Measurements from ENCODE around the gene AARS2.

The AARS2 gene

GRCh38 chr6:44250718-44251123, 62.4 kb downstream of the AARS2 start:
- TF ChIP-seq ZNF8 (CRISPR knock-in tag; IDR thresholded peaks at IDR 0.05) (no peak), ARNTL (CRISPR knock-in tag; IDR thresholded peaks at IDR 0.05; ENCODE audit: borderline replicate concordance, low read depth) (no peak), ZNF565 (CRISPR knock-in tag; conservative IDR thresholded peaks at IDR 0.05; ENCODE audit: low read depth) (no peak), OSR1 (CRISPR knock-in tag; IDR thresholded peaks at IDR 0.05) (no peak), ZNF70 (CRISPR knock-in tag; IDR thresholded peaks at IDR 0.05) (no peak), ESRRG (CRISPR knock-in tag; IDR thresholded peaks at IDR 0.05) (no peak), PATZ1 (CRISPR knock-in tag; IDR thresholded peaks at IDR 0.05; ENCODE audit: borderline replicate concordance) (no peak), ZFP3 (CRISPR knock-in tag; IDR thresholded peaks at IDR 0.05) (no peak), ISL1 (CRISPR knock-in tag; IDR thresholded peaks at IDR 0.05) (no peak), CSDC2 (CRISPR knock-in tag; IDR thresholded peaks at IDR 0.05) (no peak), BACH2 (CRISPR knock-in tag; IDR thresholded peaks at IDR 0.05; ENCODE audit: borderline replicate concordance) (no peak)
- TF ChIP-seq, protein P1, sequence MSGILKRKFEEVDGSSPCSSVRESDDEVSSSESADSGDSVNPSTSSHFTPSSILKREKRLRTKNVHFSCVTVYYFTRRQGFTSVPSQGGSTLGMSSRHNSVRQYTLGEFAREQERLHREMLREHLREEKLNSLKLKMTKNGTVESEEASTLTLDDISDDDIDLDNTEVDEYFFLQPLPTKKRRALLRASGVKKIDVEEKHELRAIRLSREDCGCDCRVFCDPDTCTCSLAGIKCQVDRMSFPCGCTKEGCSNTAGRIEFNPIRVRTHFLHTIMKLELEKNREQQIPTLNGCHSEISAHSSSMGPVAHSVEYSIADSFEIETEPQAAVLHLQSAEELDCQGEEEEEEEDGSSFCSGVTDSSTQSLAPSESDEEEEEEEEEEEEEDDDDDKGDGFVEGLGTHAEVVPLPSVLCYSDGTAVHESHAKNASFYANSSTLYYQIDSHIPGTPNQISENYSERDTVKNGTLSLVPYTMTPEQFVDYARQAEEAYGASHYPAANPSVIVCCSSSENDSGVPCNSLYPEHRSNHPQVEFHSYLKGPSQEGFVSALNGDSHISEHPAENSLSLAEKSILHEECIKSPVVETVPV (CRISPR knock-in tag; IDR thresholded peaks at IDR 0.05), result no peak
- no peak for ATAC-seq

GRCh38 chr6:44250067-44250717, 63.0 kb downstream of the AARS2 start:
- ATAC-seq, result no peak
- TF ChIP-seq ZFP30 (CRISPR knock-in tag; IDR thresholded peaks at IDR 0.05) (no peak), CSDC2 (CRISPR knock-in tag; IDR thresholded peaks at IDR 0.05) (no peak), ZC3H10 (CRISPR knock-in tag; IDR thresholded peaks at IDR 0.05) (no peak), PPARA (CRISPR knock-in tag; IDR thresholded peaks at IDR 0.05; ENCODE audit: borderline replicate concordance) (no peak), ZNF8 (CRISPR knock-in tag; IDR thresholded peaks at IDR 0.05) (no peak), BACH2 (CRISPR knock-in tag; IDR thresholded peaks at IDR 0.05; ENCODE audit: borderline replicate concordance) (no peak), RARB (CRISPR knock-in tag; IDR thresholded peaks at IDR 0.05) (no peak), ISL1 (CRISPR knock-in tag; IDR thresholded peaks at IDR 0.05) (no peak), OSR1 (CRISPR knock-in tag; IDR thresholded peaks at IDR 0.05) (no peak), TCF4 (CRISPR knock-in tag; IDR thresholded peaks at IDR 0.05; ENCODE audit: borderline replicate concordance) (no peak), TOX (CRISPR knock-in tag; IDR thresholded peaks at IDR 0.05; ENCODE audit: borderline replicate concordance) (no peak), ZNF70 (CRISPR knock-in tag; IDR thresholded peaks at IDR 0.05) (no peak), SNAI2 (CRISPR knock-in tag; IDR thresholded peaks at IDR 0.05) (no peak), PATZ1 (CRISPR knock-in tag; IDR thresholded peaks at IDR 0.05; ENCODE audit: borderline replicate concordance) (no peak), ESRRG (CRISPR knock-in tag; IDR thresholded peaks at IDR 0.05) (no peak), POU6F1 (CRISPR knock-in tag; IDR thresholded peaks at IDR 0.05; ENCODE audit: borderline replicate concordance, low read depth) (no peak)
- TF ChIP-seq, protein P2, sequence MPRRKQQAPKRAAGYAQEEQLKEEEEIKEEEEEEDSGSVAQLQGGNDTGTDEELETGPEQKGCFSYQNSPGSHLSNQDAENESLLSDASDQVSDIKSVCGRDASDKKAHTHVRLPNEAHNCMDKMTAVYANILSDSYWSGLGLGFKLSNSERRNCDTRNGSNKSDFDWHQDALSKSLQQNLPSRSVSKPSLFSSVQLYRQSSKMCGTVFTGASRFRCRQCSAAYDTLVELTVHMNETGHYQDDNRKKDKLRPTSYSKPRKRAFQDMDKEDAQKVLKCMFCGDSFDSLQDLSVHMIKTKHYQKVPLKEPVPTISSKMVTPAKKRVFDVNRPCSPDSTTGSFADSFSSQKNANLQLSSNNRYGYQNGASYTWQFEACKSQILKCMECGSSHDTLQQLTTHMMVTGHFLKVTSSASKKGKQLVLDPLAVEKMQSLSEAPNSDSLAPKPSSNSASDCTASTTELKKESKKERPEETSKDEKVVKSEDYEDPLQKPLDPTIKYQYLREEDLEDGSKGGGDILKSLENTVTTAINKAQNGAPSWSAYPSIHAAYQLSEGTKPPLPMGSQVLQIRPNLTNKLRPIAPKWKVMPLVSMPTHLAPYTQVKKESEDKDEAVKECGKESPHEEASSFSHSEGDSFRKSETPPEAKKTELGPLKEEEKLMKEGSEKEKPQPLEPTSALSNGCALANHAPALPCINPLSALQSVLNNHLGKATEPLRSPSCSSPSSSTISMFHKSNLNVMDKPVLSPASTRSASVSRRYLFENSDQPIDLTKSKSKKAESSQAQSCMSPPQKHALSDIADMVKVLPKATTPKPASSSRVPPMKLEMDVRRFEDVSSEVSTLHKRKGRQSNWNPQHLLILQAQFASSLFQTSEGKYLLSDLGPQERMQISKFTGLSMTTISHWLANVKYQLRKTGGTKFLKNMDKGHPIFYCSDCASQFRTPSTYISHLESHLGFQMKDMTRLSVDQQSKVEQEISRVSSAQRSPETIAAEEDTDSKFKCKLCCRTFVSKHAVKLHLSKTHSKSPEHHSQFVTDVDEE (CRISPR knock-in tag; IDR thresholded peaks at IDR 0.05), result no peak
- TF ChIP-seq, protein P3, sequence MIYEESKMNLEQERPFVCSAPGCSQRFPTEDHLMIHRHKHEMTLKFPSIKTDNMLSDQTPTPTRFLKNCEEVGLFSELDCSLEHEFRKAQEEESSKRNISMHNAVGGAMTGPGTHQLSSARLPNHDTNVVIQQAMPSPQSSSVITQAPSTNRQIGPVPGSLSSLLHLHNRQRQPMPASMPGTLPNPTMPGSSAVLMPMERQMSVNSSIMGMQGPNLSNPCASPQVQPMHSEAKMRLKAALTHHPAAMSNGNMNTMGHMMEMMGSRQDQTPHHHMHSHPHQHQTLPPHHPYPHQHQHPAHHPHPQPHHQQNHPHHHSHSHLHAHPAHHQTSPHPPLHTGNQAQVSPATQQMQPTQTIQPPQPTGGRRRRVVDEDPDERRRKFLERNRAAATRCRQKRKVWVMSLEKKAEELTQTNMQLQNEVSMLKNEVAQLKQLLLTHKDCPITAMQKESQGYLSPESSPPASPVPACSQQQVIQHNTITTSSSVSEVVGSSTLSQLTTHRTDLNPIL (CRISPR knock-in tag; IDR thresholded peaks at IDR 0.05; ENCODE audit: low read depth), result no peak
- TF ChIP-seq, protein P1 (CRISPR knock-in tag; IDR thresholded peaks at IDR 0.05), result no peak

All from SK-N-SH treated with all-trans-retinoic acid at 6 μM for 48 hours (cell line).